K562 (cell line): ENCODE data around the gene TSSK2. TPM values are rescaled to one million over a fixed set of nuclear protein-coding genes. Genes with fewer than 3 reads are reported as not detected.

Source experiments
- ATAC-seq: fragments of 200-7000 bp; cut with Tn5 transposase; 3 replicates; pipeline ENCODE4 v1.9.1; 2020; ENCODE audit warnings: moderate library complexity
- BruUV-seq: library from RNA; stranded (reverse); fragments of 400-500 nt; replicated peaks from 2 replicates; lab custom pipeline; 2021; lab: Mats Ljungman, UMichigan
- CTCF ChIA-PET: fragments of 300-600 bp; formaldehyde crosslinking; extraction: SDS; loops from one replicate; lab custom pipeline; 2021; ENCODE audit warnings: low intra/inter-chr PET ratio; lab: Yijun Ruan, JAX
- POLR2A ChIA-PET: fragments of 300-600, 350-650 bp; sonication (Branson Sonifier 250); formaldehyde crosslinking; extraction: SDS; loops from one replicate; lab custom pipeline; 2021; ENCODE audit warnings: antibody characterized with exemption, inconsistent platforms; lab: Yijun Ruan, JAX
- DNase-seq, 4 experiments: peaks; one replicate each; pipeline versions ENCODE4 v3.0.0 to v3.0.0-alpha.2; 2011 to 2018; ENCODE audit warnings: low spot score in 3 of 4, mixed read lengths in 3 of 4; ENCODE audit errors: extremely low read depth in 1 of 4
- FAIRE-seq: peaks from 2 replicates; lab custom pipeline; 2011; peaks lifted over from hg19 to GRCh38; lab: Jason Lieb, UNC
- H2AFZ ChIP-seq: 2 replicates; pipeline ENCODE4 v1.6.0; 2011; ENCODE audit warnings: low read depth, low read length, control low read depth, inconsistent platforms
- H3K27ac ChIP-seq: fragments of 200-600 bp; 3 replicates; pipeline ENCODE4 v1.8.0; 2011; ENCODE audit warnings: low read depth, mild to moderate bottlenecking, control low read depth, inconsistent platforms, low read length, moderate library complexity, mixed read lengths; ENCODE audit errors: extremely low read depth
- H3K27me3 ChIP-seq, 2 experiments: fragments of 300-600 bp in 1 of 2; 2 replicates in 1 of 2; 3 replicates in 1 of 2; pipeline versions ENCODE4 v1.6.0 to v1.8.0; 2011; ENCODE audit warnings: inconsistent platforms in 2 of 2, low read length in 2 of 2, mild to moderate bottlenecking in 1 of 2, mixed read lengths in 1 of 2, moderate library complexity in 1 of 2; ENCODE audit not compliant: control insufficient read depth in 2 of 2, insufficient read depth in 2 of 2
- H3K36me3 ChIP-seq: fragments of 300-600 bp; 3 replicates; pipeline ENCODE4 v1.8.0; 2011; ENCODE audit warnings: mild to moderate bottlenecking, low read length, inconsistent platforms; ENCODE audit not compliant: control insufficient read depth, insufficient read depth
- H3K4me1 ChIP-seq, 2 experiments: fragments of 200-600 bp in 1 of 2; replicated peaks in 1 of 2; 2 replicates in 1 of 2; 3 replicates in 1 of 2; pipeline versions ENCODE4 v1.5.1 to v1.8.0; 2011; ENCODE audit warnings: inconsistent platforms in 2 of 2, low read length in 2 of 2, mild to moderate bottlenecking in 1 of 2, mixed read lengths in 1 of 2, moderate library complexity in 1 of 2; ENCODE audit not compliant: control insufficient read depth in 2 of 2, insufficient read depth in 2 of 2
- H3K4me2 ChIP-seq: 2 replicates; pipeline ENCODE4 v1.6.1; 2011; ENCODE audit warnings: low read length, control low read depth, inconsistent platforms, mixed read lengths; ENCODE audit not compliant: insufficient read depth
- H3K4me3 ChIP-seq: fragments of 200-600 bp; sonication (generic), shearing (Covaris generic); 2 replicates; pipeline ENCODE4 v1.5.1; 2016; ENCODE audit warnings: control low read depth, inconsistent platforms
- H3K79me2 ChIP-seq: fragments of 200-600 bp; 3 replicates; pipeline ENCODE4 v1.8.0; 2011; ENCODE audit warnings: low read length, inconsistent platforms; ENCODE audit not compliant: control insufficient read depth, insufficient read depth
- H3K9ac ChIP-seq, 2 experiments: 2 replicates each; pipeline versions ENCODE4 v1.6.0 to v1.6.1; 2011; ENCODE audit warnings: low read depth in 2 of 2, low read length in 2 of 2, control low read depth in 1 of 2, inconsistent platforms in 1 of 2, mild to moderate bottlenecking in 1 of 2, mixed read lengths in 1 of 2; ENCODE audit not compliant: insufficient read depth in 1 of 2
- H3K9me1 ChIP-seq: one replicate; pipeline ENCODE4 v1.6.0; 2011; ENCODE audit warnings: inconsistent platforms, mild to moderate bottlenecking, low read length, moderate library complexity; ENCODE audit not compliant: control insufficient read depth, insufficient read depth
- H3K9me3 ChIP-seq: replicated peaks from 2 replicates; pipeline ENCODE4 v1.5.1; 2011; ENCODE audit warnings: low read depth, low read length, inconsistent platforms; ENCODE audit not compliant: control insufficient read depth, insufficient read depth
- H4K20me1 ChIP-seq: replicated peaks from 2 replicates; pipeline ENCODE4 v1.6.1; 2011; ENCODE audit warnings: low read length, inconsistent platforms, mixed read lengths; ENCODE audit not compliant: control insufficient read depth, insufficient read depth
- ETV5 ChIP-seq: sonication (generic); formaldehyde crosslinking; IDR thresholded peaks from 2 replicates; pipeline ENCODE4 v1.4.0; 2020; ENCODE audit warnings: low read depth, mild to moderate bottlenecking, missing genetic modification reagents
- FOXM1 ChIP-seq, 2 experiments: fragments of 450-650 bp in 1 of 2; sonication (generic) in 1 of 2; formaldehyde crosslinking in 1 of 2; IDR thresholded peaks; 2 replicates each; pipeline versions ENCODE4 v1.6.1 to v1.9.0; 2017 to 2022; ENCODE audit warnings: low read depth in 2 of 2, mild to moderate bottlenecking in 2 of 2, missing genetic modification reagents in 1 of 2, moderate library complexity in 1 of 2
- HDAC6 ChIP-seq: IDR thresholded peaks from 2 replicates; pipeline ENCODE4 v1.6.1; 2012; ENCODE audit warnings: low read depth, mild to moderate bottlenecking, control low read depth, inconsistent platforms, low read length, moderate library complexity
- HLTF ChIP-seq: fragments of 450-650 bp; IDR thresholded peaks from 2 replicates; pipeline ENCODE4 v1.6.1; 2016
- KLF10 ChIP-seq: fragments of 250-450 bp; sonication (Bioruptor Pico); IDR thresholded peaks from 2 replicates; pipeline ENCODE4 v1.6.1; 2021; ENCODE audit warnings: matching md5 sums
- LEF1 ChIP-seq: fragments of 450-650 bp; IDR thresholded peaks from 2 replicates; pipeline ENCODE4 v1.6.1; 2016; ENCODE audit warnings: mild to moderate bottlenecking
- MAFG ChIP-seq: fragments of 450-650 bp; conservative IDR thresholded peaks from 2 replicates; pipeline ENCODE4 v1.6.1; 2016; ENCODE audit warnings: missing genetic modification characterization, missing compliant biosample characterization
- MCM7 ChIP-seq, 2 experiments: fragments of 450-650 bp; IDR thresholded peaks; 2 replicates each; pipeline ENCODE4 v1.6.1; 2016 to 2018
- MXI1 ChIP-seq: IDR thresholded peaks from 2 replicates; pipeline ENCODE4 v1.6.1; 2011; ENCODE audit warnings: low read depth, mild to moderate bottlenecking, improper control_type of control experiment, low read length
- NRF1 ChIP-seq, 2 experiments: fragments of 450-650 bp; IDR thresholded peaks in 1 of 2; conservative IDR thresholded peaks in 1 of 2; 2 replicates each; pipeline ENCODE4 v1.6.1; 2014; ENCODE audit warnings: mild to moderate bottlenecking in 2 of 2
- SMAD1 ChIP-seq: fragments of 150-350 bp; IDR thresholded peaks from 2 replicates; pipeline ENCODE4 v1.6.1; 2014; ENCODE audit warnings: low read length, low read depth; ENCODE audit not compliant: partially characterized antibody
- ZNF143 ChIP-seq: sonication (generic); formaldehyde crosslinking; IDR thresholded peaks from 2 replicates; pipeline ENCODE4 v1.9.0; 2022; ENCODE audit warnings: mild to moderate bottlenecking, missing genetic modification reagents
- ZNF239 ChIP-seq: fragments of 250-450 bp; sonication (Bioruptor Pico); IDR thresholded peaks from 2 replicates; pipeline ENCODE4 v1.4.0; 2020; ENCODE audit warnings: mild to moderate bottlenecking
- WGBS: fragments of 100-300 bp; shearing (Covaris generic); methylation state at CpG from one replicate; pipeline ENCODE4 v1.1.6; 2016; ENCODE audit warnings: low coverage, mixed read lengths; ENCODE audit not compliant: insufficient coverage; ENCODE audit errors: missing lambda C conversion rate; 5-methylcytosine and 5-hydroxymethylcytosine counted together
- in situ Hi-C: fragments of 300-500 bp; cut with MboI; formaldehyde crosslinking; loops from 4 replicates; pipeline ENCODE4 v1.15.0; 2018; ENCODE audit warnings: inconsistent platforms, mixed read lengths
- intact Hi-C: fragments of 100-400 bp; cut with micrococcal nuclease; formaldehyde crosslinking; loops from 2 replicates; pipeline ENCODE4 v1.14.2; 2022
- polyA plus RNA-seq, 8 experiments: library from polyadenylated mRNA; depleted of rRNA in 4 of 8; stranded (reverse) in 5 of 8; unstranded in 3 of 8; fragments of >200 nt; fragmentation: Nextera tagmentation in 2 of 8; fragmentation: Illumina TruSeq in 1 of 8; extraction: Ambion mirVana in 2 of 8; extraction: Trizol in 1 of 8; gene quantifications; 2 replicates each; pipeline versions ENCODE4 v1.2.1 to v1.2.3, GENCODE V29; 2011 to 2014; ENCODE audit warnings: inconsistent platforms in 1 of 8, missing spikeins in 1 of 8
- total RNA-seq, 7 experiments: library from RNA; depleted of rRNA in 6 of 7; stranded (reverse); fragments of >200 nt in 6 of 7; fragmentation: Illumina TruSeq in 2 of 7; extraction: Trizol in 2 of 7; gene quantifications; 2 replicates each; pipeline versions ENCODE4 v1.2.1 to v1.2.3, GENCODE V29; 2011 to 2021; ENCODE audit warnings: low replicate concordance in 1 of 7
- TF ChIP-seq, protein P1 (sequence below), 2 experiments: fragments of 200-800 bp in 1 of 2; sonication (Bioruptor generic) in 1 of 2; sonication (generic) in 1 of 2; formaldehyde crosslinking in 1 of 2; IDR thresholded peaks in 1 of 2; conservative IDR thresholded peaks in 1 of 2; 2 replicates each; pipeline versions ENCODE4 v1.5.0 to v1.6.1; 2016 to 2020; ENCODE audit warnings: missing compliant biosample characterization in 1 of 2, missing genetic modification characterization in 1 of 2, missing genetic modification reagents in 1 of 2
- TF ChIP-seq, protein P2 (sequence below): fragments of 450-650 bp; formaldehyde crosslinking; IDR thresholded peaks from 2 replicates; pipeline ENCODE4 v1.4.0; 2022; ENCODE audit warnings: missing genetic modification characterization
- TF ChIP-seq, protein P3 (sequence below), 2 experiments: fragments of 450-650 bp in 1 of 2; sonication (generic) in 1 of 2; formaldehyde crosslinking; conservative IDR thresholded peaks; 2 replicates each; pipeline versions ENCODE4 v1.4.0 to v1.8.1; 2020 to 2022; ENCODE audit warnings: mild to moderate bottlenecking in 1 of 2, missing genetic modification reagents in 1 of 2
- TF ChIP-seq, protein P4 (sequence below): sonication (generic); formaldehyde crosslinking; IDR thresholded peaks from 2 replicates; pipeline ENCODE4 v1.8.0; 2023; ENCODE audit warnings: mild to moderate bottlenecking, missing genetic modification reagents

The TSSK2 gene
- total and polyA plus RNA-seq, 9 of the 15 experiments (the other 6 are each of a cell fraction or from before 2014, with no cell fraction given) = 0.04 TPM; not detected in 8

DNA sequence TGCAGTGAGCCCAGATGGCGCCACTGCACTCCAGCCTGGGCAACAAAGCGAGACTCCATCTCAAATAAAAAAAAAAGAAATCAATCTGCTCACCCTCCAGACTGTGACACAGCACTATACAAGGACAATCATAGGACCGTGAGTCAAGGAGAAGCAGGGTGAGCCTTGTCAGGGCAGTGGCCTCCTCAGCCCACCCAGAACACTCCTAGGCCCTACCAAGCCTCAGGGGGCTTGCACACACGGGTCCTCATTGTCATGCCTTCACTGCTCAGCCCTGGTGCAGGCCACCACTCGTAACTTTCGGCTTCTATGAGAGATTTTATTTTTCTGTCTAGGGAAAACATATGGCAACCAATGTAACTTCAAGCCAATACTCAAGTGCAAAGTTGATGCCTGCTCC is 44.7 kb upstream of the TSSK2 start:
- 79% methylated on average over 6 of the region's 6 CpGs for WGBS
- no peak for TF ChIP-seq MXI1
- TF ChIP-seq, protein P1, sequence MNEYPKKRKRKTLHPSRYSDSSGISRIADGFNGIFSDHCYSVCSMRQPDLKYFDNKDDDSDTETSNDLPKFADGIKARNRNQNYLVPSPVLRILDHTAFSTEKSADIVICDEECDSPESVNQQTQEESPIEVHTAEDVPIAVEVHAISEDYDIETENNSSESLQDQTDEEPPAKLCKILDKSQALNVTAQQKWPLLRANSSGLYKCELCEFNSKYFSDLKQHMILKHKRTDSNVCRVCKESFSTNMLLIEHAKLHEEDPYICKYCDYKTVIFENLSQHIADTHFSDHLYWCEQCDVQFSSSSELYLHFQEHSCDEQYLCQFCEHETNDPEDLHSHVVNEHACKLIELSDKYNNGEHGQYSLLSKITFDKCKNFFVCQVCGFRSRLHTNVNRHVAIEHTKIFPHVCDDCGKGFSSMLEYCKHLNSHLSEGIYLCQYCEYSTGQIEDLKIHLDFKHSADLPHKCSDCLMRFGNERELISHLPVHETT (CRISPR knock-in tag; conservative IDR thresholded peaks at IDR 0.05 in 1 of 2, IDR thresholded peaks at IDR 0.05 in 1 of 2) = 0 out of 4 replicates have a peak, but pooled peaks of 1 of the 2 experiments have one; percentile 38
- TF ChIP-seq, protein P2, sequence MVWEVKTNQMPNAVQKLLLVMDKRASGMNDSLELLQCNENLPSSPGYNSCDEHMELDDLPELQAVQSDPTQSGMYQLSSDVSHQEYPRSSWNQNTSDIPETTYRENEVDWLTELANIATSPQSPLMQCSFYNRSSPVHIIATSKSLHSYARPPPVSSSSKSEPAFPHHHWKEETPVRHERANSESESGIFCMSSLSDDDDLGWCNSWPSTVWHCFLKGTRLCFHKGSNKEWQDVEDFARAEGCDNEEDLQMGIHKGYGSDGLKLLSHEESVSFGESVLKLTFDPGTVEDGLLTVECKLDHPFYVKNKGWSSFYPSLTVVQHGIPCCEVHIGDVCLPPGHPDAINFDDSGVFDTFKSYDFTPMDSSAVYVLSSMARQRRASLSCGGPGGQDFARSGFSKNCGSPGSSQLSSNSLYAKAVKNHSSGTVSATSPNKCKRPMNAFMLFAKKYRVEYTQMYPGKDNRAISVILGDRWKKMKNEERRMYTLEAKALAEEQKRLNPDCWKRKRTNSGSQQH (CRISPR knock-in tag) = 0 out of 2 replicates have a peak, but pooled peaks have one; percentile 55
- TF ChIP-seq FOXM1 (IDR thresholded peaks at IDR 0.05; ENCODE audit: low read depth) = no peak
- TF ChIP-seq FOXM1 (CRISPR knock-in tag; IDR thresholded peaks at IDR 0.05; ENCODE audit: low read depth) = no peak
- no peak for TF ChIP-seq MCM7 (IDR thresholded peaks at IDR 0.05)
- no peak for TF ChIP-seq LEF1
- 0 out of 2 replicates have a peak, but pooled peaks have one; percentile 6 for TF ChIP-seq KLF10
- TF ChIP-seq ZNF143 = 0 out of 2 replicates have a peak, but pooled peaks have one; percentile 54
- no peak for TF ChIP-seq ZNF239 (CRISPR knock-in tag)
- TF ChIP-seq NRF1 (conservative IDR thresholded peaks at IDR 0.05 in 1 of 2, IDR thresholded peaks at IDR 0.05 in 1 of 2) = no peak
- no peak for TF ChIP-seq HDAC6
- TF ChIP-seq ETV5 = peak; percentile 55; the same call in 1 of the 2 replicates
- TF ChIP-seq, protein P3, sequence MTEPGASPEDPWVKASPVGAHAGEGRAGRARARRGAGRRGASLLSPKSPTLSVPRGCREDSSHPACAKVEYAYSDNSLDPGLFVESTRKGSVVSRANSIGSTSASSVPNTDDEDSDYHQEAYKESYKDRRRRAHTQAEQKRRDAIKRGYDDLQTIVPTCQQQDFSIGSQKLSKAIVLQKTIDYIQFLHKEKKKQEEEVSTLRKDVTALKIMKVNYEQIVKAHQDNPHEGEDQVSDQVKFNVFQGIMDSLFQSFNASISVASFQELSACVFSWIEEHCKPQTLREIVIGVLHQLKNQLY (CRISPR knock-in tag; conservative IDR thresholded peaks at IDR 0.05) = 0 out of 4 replicates have a peak, but pooled peaks of 1 of the 2 experiments have one; percentile 60
- TF ChIP-seq, protein P4, sequence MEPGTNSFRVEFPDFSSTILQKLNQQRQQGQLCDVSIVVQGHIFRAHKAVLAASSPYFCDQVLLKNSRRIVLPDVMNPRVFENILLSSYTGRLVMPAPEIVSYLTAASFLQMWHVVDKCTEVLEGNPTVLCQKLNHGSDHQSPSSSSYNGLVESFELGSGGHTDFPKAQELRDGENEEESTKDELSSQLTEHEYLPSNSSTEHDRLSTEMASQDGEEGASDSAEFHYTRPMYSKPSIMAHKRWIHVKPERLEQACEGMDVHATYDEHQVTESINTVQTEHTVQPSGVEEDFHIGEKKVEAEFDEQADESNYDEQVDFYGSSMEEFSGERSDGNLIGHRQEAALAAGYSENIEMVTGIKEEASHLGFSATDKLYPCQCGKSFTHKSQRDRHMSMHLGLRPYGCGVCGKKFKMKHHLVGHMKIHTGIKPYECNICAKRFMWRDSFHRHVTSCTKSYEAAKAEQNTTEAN (CRISPR knock-in tag) = no peak
- TF ChIP-seq HLTF = no peak
- peak; percentile 35 for TF ChIP-seq MAFG (tag)
- no peak for TF ChIP-seq SMAD1

More for the DNA sequence above, 44.7 kb upstream of the TSSK2 start:
- H3K36me3 ChIP-seq = peaks cover 36% of the 10 kb centered on the region; the same call in 2 of the 3 replicates
- intact Hi-C loops = no loop called here
- peaks cover 12% of the 10 kb centered on the region for H4K20me1 ChIP-seq
- in situ Hi-C loops = no loop called here
- H3K9me3 ChIP-seq = no peaks in the 10 kb centered on the region
- H3K27ac ChIP-seq = peak overlapping the region; percentile 2; the same call in 1 of the 3 replicates
- ChIA-PET POLR2A (interaction anchor here (0.6 to 0.7 kb wide), 2 partner anchors 39 to 135 kb away, joined by 3 read pairs; no protein-coding TSS in a partner anchor), CTCF (no interaction called here)
- H3K9me1 ChIP-seq = peaks cover 7% of the 10 kb centered on the region
- H3K4me2 ChIP-seq = no peak overlapping the region
- H3K4me1 ChIP-seq = peaks cover 7 to 18% of the 10 kb centered on the region in 2 experiments
- no TSS peak for BruUV-seq
- peak overlapping the region; percentile 0 to 80; a peak in 2 of 4 replicates for H3K9ac ChIP-seq
- no peak overlapping the region for H3K4me3 ChIP-seq
- no peaks in the 10 kb centered on the region for H3K27me3 ChIP-seq
- H2AFZ ChIP-seq = no peak overlapping the region
- H3K79me2 ChIP-seq = peaks cover 8% of the 10 kb centered on the region; the same call in 2 of the 3 replicates
- peak in 1 of 4 experiments; percentile 36 for DNase-seq
- ATAC-seq = peak; percentile 38
- FAIRE-seq = no peak
